ENCODE results near the gene INPP5D.

The INPP5D gene

DNA sequence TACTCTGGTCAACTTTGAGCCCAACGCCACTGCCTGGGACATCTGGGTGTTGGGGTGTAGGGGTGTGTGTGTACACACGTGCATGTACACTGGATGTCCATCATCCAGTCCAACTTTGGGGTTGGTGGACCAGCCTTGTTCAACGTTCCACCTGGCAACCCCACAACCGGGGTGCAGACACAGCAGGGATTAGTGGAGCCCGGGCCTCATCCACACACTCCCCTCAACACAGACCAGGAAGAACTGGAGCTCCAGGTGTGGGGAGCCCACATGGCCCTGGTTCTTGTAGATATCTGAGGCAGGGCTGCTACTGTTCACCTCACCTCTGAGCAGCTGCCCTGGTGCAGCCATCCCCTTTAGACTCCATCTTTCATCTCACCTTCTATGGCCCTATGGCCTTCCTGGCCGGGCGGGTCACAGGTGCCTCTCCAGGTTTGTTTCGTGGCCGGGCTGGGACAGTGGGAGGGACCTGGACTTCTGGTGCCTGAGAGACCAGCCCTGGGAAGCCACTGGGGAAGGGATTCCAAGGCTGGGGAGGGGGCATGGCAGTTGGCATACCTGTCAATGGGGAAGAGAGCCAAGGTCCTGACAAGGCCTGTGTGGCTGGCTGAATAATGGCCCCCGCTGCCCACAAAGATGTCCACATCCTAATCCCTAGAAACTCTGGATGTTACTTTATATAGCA, 20.2 kb upstream of the INPP5D start:
- TF ChIP-seq, protein P1, sequence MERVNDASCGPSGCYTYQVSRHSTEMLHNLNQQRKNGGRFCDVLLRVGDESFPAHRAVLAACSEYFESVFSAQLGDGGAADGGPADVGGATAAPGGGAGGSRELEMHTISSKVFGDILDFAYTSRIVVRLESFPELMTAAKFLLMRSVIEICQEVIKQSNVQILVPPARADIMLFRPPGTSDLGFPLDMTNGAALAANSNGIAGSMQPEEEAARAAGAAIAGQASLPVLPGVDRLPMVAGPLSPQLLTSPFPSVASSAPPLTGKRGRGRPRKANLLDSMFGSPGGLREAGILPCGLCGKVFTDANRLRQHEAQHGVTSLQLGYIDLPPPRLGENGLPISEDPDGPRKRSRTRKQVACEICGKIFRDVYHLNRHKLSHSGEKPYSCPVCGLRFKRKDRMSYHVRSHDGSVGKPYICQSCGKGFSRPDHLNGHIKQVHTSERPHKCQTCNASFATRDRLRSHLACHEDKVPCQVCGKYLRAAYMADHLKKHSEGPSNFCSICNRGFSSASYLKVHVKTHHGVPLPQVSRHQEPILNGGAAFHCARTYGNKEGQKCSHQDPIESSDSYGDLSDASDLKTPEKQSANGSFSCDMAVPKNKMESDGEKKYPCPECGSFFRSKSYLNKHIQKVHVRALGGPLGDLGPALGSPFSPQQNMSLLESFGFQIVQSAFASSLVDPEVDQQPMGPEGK (CRISPR knock-in tag; IDR thresholded peaks at IDR 0.05; ENCODE audit: borderline replicate concordance), result no peak
- TF ChIP-seq CSDC2 (CRISPR knock-in tag; IDR thresholded peaks at IDR 0.05), result no peak
- no peak for TF ChIP-seq TOX (CRISPR knock-in tag; IDR thresholded peaks at IDR 0.05; ENCODE audit: borderline replicate concordance)
- TF ChIP-seq ESRRG (CRISPR knock-in tag; IDR thresholded peaks at IDR 0.05), result no peak
- TF ChIP-seq BACH2 (CRISPR knock-in tag; IDR thresholded peaks at IDR 0.05; ENCODE audit: borderline replicate concordance), result no peak
- TF ChIP-seq PPARA (CRISPR knock-in tag; IDR thresholded peaks at IDR 0.05; ENCODE audit: borderline replicate concordance), result no peak
- ATAC-seq, result no peak

DNA sequence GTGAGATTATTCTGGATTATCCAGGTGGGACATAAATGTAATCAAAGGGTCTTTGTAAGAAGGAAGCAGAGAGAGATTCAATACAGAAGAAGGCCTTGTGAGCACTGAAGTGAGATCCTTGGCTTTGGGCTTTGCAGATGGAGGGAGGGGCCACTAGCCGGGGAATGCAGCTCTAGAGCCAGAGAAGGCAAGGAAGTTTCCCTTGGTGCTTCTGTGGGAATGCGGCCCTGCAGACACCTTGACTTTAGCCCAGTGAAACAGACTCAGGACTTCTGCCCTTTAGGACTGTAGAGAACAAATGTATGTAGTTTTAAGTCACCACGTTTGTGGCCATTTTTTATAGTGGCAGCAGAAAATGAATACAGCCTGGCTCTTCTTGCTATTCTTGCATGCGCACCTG, 19.6 kb upstream of the INPP5D start:
- ATAC-seq, result no peak
- TF ChIP-seq, protein P2, sequence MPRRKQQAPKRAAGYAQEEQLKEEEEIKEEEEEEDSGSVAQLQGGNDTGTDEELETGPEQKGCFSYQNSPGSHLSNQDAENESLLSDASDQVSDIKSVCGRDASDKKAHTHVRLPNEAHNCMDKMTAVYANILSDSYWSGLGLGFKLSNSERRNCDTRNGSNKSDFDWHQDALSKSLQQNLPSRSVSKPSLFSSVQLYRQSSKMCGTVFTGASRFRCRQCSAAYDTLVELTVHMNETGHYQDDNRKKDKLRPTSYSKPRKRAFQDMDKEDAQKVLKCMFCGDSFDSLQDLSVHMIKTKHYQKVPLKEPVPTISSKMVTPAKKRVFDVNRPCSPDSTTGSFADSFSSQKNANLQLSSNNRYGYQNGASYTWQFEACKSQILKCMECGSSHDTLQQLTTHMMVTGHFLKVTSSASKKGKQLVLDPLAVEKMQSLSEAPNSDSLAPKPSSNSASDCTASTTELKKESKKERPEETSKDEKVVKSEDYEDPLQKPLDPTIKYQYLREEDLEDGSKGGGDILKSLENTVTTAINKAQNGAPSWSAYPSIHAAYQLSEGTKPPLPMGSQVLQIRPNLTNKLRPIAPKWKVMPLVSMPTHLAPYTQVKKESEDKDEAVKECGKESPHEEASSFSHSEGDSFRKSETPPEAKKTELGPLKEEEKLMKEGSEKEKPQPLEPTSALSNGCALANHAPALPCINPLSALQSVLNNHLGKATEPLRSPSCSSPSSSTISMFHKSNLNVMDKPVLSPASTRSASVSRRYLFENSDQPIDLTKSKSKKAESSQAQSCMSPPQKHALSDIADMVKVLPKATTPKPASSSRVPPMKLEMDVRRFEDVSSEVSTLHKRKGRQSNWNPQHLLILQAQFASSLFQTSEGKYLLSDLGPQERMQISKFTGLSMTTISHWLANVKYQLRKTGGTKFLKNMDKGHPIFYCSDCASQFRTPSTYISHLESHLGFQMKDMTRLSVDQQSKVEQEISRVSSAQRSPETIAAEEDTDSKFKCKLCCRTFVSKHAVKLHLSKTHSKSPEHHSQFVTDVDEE (CRISPR knock-in tag; IDR thresholded peaks at IDR 0.05), result no peak

DNA sequence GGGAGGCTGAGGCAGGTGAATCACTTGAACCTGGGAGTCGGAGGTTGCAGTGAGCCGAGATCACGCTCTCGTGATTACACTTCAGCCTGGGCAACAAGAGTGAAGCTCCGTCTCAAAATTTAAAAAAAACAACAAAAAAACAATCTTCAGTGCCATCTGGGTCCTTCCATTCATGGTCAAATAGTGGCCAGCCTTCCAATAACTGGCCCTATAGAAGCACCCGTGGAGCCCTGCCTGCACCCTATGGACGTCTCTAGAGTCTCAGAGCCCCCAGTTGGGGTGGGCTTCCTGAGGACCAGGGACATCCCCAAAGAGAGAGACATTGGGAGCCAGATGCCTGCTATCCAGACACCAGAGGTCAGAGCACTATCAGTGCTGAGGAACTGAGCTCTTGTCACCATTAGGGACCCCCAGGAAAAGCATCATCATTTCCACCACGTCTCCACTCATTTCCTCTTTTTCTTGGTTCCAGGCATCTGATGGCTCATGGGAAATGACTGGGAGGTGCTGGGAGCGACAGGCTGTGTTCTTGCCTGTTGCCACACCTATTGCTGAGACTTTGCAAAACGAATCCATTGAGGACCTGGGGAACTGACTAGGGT, 18.3 kb upstream of the INPP5D start:
- no peak for ATAC-seq
- TF ChIP-seq, protein P3, sequence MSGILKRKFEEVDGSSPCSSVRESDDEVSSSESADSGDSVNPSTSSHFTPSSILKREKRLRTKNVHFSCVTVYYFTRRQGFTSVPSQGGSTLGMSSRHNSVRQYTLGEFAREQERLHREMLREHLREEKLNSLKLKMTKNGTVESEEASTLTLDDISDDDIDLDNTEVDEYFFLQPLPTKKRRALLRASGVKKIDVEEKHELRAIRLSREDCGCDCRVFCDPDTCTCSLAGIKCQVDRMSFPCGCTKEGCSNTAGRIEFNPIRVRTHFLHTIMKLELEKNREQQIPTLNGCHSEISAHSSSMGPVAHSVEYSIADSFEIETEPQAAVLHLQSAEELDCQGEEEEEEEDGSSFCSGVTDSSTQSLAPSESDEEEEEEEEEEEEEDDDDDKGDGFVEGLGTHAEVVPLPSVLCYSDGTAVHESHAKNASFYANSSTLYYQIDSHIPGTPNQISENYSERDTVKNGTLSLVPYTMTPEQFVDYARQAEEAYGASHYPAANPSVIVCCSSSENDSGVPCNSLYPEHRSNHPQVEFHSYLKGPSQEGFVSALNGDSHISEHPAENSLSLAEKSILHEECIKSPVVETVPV (CRISPR knock-in tag; IDR thresholded peaks at IDR 0.05), result no peak
- no peak for TF ChIP-seq OSR1 (CRISPR knock-in tag; IDR thresholded peaks at IDR 0.05)
- TF ChIP-seq PPARA (CRISPR knock-in tag; IDR thresholded peaks at IDR 0.05; ENCODE audit: borderline replicate concordance), result no peak
- TF ChIP-seq ARNTL (CRISPR knock-in tag; IDR thresholded peaks at IDR 0.05; ENCODE audit: borderline replicate concordance, low read depth), result no peak
- no peak for TF ChIP-seq ZFP3 (CRISPR knock-in tag; IDR thresholded peaks at IDR 0.05)
- TF ChIP-seq, protein P4, sequence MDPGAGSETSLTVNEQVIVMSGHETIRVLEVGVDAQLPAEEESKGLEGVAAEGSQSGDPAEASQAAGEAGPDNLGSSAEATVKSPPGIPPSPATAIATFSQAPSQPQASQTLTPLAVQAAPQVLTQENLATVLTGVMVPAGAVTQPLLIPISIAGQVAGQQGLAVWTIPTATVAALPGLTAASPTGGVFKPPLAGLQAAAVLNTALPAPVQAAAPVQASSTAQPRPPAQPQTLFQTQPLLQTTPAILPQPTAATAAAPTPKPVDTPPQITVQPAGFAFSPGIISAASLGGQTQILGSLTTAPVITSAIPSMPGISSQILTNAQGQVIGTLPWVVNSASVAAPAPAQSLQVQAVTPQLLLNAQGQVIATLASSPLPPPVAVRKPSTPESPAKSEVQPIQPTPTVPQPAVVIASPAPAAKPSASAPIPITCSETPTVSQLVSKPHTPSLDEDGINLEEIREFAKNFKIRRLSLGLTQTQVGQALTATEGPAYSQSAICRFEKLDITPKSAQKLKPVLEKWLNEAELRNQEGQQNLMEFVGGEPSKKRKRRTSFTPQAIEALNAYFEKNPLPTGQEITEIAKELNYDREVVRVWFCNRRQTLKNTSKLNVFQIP (CRISPR knock-in tag; IDR thresholded peaks at IDR 0.05; ENCODE audit: borderline replicate concordance, low read depth), result no peak
- TF ChIP-seq TCF4 (CRISPR knock-in tag; IDR thresholded peaks at IDR 0.05; ENCODE audit: borderline replicate concordance), result no peak
- no peak for TF ChIP-seq ESRRG (CRISPR knock-in tag; IDR thresholded peaks at IDR 0.05)
- TF ChIP-seq ZNF565 (CRISPR knock-in tag; conservative IDR thresholded peaks at IDR 0.05; ENCODE audit: low read depth), result no peak
- TF ChIP-seq, protein P5, sequence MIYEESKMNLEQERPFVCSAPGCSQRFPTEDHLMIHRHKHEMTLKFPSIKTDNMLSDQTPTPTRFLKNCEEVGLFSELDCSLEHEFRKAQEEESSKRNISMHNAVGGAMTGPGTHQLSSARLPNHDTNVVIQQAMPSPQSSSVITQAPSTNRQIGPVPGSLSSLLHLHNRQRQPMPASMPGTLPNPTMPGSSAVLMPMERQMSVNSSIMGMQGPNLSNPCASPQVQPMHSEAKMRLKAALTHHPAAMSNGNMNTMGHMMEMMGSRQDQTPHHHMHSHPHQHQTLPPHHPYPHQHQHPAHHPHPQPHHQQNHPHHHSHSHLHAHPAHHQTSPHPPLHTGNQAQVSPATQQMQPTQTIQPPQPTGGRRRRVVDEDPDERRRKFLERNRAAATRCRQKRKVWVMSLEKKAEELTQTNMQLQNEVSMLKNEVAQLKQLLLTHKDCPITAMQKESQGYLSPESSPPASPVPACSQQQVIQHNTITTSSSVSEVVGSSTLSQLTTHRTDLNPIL (CRISPR knock-in tag; IDR thresholded peaks at IDR 0.05; ENCODE audit: low read depth), result no peak

DNA sequence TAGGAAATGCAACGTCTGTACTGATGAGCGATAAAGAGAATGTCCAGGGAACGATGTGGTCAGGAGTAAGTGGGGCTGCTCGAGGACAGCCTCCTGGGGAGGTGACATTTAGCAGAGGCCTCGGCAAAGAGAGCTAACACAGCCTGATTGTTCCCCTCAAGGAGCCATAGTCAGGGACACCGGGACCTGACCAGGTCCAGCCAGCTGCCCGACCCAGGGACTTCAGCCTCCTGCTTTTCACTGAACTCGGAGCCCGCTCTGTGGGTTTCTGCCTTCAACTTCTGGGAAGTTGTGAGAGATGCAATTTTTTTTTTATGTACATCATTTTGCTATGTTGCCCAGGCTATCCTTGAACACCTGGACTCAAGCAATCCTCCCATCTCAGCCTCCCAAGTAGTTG, 17.6 kb upstream of the INPP5D start:
- TF ChIP-seq SNAI2 (CRISPR knock-in tag; IDR thresholded peaks at IDR 0.05) (no peak), ARNTL (CRISPR knock-in tag; IDR thresholded peaks at IDR 0.05; ENCODE audit: borderline replicate concordance, low read depth) (no peak), ZFP30 (CRISPR knock-in tag; IDR thresholded peaks at IDR 0.05) (no peak), PPARA (CRISPR knock-in tag; IDR thresholded peaks at IDR 0.05; ENCODE audit: borderline replicate concordance) (no peak)
- ATAC-seq, result no peak

Measured in SK-N-SH treated with all-trans-retinoic acid at 6 μM for 48 hours (cell line).